ENCODE data around the gene CAPN15.

Gene CAPN15

DNA sequence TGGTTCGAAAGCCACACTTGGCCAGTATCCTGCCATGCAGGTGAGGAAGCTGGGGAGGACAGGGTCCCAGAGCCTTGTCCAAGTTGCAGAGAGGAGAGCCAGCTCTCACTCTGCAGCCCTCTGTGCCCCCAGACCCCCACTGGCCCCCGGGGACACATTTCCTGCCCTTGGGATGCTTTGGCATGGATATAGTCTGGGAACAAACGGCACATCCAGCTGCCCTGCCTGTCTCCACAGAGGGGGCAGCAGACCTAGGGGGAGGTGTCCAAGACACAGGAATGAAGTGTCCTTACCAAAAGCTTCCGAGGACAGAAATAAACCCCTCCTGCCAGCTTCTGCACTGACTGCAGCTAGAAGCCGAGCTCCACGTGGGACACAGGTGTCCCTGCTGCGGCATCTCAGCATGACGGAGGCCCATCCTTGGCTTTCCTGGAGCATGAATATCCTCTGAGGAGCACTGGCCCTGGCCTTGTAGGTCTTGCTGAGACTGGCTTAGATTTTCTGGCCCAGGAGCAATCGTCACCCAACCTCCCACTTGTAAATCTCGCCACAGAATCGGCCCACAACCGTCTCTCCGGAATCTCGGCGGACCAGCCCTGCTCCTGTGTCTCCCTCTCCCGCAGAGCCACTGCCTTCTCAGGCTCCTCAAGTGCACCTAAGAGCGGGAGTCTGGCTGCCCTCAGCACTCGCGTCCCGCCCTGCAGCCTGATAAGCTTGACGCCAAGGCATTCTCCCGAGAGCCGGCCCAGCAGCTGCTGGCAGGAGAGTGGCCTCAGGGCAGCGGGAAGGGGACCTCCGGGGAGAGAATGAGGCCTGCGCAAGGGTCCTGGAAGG is 1.1 kb upstream of the CAPN15 start:
- DNase-seq = no peak

DNA sequence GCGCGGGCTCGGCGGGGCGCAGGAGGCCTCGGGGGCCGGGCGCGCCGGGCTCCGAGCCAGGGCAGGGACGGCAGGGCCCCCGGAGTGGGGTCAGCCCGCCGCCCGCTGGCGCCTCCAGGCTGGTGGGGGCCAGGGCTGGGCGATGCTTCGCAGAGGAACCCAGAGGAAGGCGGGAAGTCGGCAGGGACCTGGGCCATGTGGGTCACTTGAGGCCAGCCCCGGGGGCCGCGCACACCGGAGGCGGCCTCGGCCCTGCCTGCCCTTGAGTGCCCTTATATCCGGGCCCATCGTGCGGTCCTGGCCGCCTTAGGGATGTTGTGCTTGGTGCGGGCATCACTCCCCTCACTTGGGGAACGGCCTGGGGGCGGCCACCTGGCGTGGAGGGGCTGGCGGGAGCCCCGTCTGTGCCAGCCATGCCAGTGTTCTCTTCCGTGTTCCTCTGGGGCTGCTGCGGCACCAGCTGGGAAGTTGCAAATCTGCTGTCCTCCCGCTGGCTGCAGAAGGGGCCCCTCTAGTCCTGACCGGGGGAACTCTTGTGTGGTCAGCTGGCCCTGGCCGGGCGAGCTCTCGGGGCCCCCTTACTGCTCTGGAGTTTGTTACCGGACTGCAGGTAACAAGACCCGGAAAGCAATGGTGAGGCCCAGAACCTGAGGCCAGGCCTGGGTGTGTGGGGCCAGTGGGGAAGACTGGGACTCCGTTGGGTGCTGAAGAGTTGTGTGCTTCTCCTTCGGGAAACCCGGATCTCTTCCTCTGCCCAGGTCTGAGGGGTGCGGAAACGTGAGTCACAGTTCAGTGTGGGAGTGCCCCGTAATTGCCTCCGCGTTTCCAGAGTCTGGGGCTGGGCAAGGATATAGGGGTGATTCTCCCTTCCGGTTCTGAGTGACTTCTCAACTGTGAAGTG is 849 bp downstream of the CAPN15 start:
- DNase-seq = no peak

DNA sequence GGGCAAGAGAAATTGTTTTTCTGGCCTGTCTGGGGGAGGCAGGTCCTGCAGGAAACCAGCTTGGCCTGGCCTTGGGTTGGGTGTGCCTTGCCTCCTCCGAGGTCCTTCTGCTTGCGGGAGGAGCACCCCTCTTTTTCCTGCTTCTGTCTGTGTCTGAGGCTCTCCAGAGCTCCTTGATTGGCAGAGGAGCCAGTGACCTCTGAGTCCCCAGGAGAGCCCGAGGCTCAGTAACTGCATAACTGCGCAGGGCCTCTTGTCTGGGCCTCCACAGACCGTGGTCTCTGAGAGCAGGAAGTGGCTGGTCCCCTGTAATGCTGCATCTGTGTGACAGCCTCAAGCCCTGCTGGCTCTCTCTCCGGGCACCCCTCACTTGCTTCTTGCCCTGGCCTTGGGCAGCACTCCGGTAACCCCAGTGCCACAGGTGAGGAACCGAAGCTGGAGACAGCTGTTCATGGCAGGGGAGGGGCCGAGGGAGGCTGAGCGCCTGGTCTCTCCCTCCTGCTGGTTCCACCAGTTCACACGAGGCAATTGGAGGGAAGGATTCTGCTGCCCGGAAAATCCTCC is 1.6 kb downstream of the CAPN15 start:
- no peak for DNase-seq

GRCh38 chr16:530111-530817 is 2.8 kb downstream of the CAPN15 start:
- DNase-seq = no peak

- DNase-seq = no peak
Observed at GRCh38 chr16:531494-532125, 4.1 kb downstream of the CAPN15 start.

GRCh38 chr16:533391-534123 is 6.0 kb downstream of the CAPN15 start:
- no peak for DNase-seq

DNA sequence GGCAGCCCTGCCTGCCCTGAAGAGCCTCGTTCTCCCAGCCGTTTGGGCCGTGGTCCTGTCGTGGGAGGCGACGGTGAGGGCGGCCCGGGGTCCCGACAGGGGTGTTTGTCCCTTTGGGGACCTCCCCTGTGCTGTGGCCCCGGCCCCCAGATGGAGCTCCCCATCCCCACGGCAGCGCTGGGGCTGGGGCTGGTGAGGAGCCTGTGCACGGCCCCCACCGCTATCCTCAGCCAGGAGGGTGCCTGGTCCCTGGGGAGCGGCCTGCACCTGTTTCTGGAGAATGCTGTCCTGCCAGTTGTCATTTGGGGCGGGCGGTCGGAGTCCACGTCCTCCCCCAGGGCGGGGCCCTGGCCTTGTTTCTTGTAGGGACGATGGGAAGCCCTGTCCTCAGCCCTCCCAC is 6.6 kb downstream of the CAPN15 start:
- DNase-seq = no peak

DNA sequence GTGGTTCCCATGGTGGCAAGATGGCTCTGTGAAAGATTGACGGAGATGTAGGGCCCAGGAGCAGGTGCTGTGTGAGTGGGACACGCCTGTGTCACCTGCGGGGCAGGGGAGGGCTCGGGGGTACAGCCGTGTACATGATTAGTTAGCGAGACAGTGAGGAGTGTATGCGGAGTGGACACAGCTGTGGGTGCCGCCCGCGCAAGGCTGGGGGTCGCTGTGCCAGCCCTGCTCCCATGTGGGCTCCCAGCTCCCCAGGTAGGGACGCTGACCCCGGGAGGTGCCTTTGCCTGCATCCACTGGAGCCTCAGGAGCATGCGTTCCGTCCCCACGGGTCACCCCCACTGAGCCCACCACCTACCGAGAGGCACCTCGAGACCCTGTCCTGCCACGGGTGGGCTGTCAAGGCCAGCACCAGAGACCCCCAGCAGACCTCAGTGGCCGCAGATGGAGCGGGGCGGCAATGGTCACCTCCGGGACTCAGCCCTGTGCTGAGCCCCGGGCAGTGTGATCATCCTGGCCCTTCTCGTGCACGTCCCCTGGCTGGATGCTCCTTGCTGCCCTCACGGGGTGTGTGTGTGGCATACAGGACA is 7.4 kb downstream of the CAPN15 start:
- no peak for DNase-seq

GRCh38 chr16:535446-536405 is 8.2 kb downstream of the CAPN15 start:
- DNase-seq = no peak

DNA sequence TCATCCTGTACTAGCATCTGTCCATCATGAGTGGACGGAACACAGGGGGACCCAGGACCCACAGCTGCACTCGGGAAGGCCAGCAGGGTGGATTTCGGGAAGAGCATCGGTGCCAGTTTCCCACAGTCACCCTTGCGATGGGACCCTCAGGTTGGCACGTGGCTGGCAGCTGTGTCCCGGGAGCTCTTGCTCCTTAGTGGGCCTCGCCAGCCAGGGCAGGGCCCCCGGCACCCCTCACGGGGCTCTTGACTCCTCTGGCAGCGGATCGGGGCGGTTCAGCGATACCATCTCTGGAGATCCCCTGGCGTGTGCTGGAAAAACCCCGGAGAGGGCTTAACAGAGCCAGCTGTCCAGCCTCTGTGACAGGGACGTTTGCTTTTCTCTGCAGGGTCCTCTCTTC is 9.2 kb downstream of the CAPN15 start:
- no peak for DNase-seq

DNA sequence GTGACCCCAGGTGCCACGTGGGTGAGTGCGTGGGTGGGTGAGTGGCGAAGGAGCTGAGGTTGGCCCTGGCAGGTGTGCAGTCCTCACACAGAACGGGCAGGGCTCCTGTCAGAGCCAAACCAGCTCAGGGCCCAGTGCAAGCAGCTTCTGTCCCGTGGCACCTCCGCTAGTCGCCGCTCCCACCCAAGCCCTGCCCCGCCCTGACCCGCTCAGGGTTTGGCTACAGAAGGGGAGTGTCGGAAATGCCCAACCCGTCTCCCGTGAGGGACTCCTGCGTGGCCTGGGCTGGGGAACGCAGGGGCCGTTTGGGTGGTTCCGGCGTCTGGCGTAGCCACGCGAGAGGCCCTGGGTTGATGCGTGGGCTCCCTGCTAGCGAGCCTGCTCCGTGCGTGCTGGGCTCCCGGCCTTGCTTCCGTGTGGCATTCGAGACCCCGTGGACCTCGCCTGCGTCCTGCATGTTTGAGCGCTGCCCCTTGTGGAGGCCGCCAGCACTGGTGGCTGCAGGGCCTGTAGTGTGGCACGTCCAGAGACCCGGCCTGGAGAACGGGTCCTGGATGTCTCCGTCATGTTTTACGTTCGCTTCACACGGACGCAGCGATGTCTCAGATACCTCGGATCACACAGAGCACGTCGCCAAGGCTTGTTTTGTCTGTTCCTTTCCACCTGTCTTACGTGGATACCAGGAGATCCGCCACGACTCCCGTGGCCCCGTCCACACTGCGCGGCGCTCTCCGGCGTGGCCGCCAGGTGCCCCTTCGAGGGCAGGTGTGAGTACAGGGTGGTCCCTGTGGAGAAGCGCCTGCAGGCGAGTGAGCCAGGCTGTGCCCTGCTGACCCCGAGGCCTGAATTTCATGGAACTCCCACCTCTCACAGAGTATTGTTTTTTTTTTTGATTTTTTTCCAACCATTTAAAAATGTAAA is 10.2 kb downstream of the CAPN15 start:
- no peak for DNase-seq

GRCh38 chr16:539901-540530 is 12.5 kb downstream of the CAPN15 start:
- no peak for DNase-seq

DNA sequence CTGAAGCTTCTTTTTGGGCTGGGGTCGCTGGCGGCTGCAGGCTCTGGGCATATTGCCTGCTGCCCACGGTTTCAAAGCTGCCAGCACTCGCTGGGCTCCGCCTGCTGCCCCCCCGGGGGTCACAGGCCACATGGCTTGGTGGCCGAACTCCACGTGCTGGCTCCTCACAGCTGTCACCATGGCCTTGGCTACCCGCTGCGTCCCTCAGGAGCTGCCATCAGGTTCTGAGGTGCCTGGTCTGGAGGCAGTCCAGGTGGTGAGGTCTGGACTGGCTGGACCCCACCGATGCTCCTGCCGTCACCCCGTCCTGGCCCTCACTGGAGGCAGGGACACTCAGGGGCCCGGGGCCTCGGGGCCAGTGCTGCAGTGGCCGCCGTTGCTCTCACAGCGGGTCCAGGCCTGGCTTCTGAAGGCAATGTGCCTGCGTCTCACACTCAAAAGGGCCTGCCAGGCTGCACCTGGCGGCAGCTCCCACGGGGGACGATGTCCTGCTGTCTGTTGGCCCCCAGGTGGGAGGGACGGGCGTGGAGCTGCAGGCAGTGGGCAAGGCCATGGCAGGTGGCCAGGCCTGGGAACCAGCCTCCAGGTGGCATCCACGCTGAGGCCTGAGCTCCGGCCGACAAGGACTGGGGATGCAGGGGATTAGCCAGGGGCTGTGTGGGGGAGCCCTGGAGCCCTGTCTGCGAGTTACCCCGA is 13.3 kb downstream of the CAPN15 start:
- DNase-seq = no peak

DNA sequence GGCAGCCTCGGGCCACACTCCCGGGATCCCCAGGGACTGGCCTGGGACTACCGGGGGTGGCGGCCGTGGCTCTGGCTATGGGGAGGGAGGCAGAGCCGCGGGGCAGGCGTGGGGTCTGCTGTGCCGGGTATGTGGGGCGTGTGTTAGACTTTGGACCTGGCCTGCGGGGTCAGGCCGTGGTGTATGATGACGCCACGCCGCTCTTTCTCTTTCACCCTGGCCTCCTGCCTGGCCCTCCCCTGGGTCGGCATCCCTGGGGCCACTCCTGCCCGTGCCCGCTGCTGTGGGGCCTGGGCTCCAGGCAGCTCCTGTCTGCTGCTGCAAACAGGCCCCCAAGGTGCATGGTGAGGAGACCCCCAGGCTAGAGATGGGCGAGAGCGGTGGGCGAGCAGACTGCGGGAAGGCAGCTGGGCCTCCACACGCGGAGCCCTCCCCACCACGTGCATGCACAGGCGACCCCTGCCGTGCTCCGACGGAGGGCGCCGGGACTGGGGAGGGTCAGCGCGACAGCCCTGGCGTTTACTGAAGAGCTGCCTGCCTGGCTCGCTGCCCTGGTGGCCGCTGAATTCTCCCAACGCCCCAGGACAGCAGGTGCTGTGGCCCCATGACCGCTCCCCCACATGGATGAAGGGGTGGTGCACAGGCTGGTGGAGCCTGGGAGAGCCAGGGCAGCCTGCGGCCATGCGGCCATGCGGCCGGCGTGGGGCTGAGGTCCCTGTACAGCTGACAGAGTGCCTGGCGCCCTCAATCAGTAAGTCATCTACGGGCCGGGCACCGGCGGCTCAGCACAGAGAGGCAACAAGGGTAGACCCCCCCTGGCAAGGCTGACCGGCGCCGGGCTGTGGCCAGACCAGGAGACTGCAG is 16.0 kb downstream of the CAPN15 start:
- no peak for DNase-seq

- no peak for DNase-seq
Observed at GRCh38 chr16:544517-544916, 17.0 kb downstream of the CAPN15 start.

DNA sequence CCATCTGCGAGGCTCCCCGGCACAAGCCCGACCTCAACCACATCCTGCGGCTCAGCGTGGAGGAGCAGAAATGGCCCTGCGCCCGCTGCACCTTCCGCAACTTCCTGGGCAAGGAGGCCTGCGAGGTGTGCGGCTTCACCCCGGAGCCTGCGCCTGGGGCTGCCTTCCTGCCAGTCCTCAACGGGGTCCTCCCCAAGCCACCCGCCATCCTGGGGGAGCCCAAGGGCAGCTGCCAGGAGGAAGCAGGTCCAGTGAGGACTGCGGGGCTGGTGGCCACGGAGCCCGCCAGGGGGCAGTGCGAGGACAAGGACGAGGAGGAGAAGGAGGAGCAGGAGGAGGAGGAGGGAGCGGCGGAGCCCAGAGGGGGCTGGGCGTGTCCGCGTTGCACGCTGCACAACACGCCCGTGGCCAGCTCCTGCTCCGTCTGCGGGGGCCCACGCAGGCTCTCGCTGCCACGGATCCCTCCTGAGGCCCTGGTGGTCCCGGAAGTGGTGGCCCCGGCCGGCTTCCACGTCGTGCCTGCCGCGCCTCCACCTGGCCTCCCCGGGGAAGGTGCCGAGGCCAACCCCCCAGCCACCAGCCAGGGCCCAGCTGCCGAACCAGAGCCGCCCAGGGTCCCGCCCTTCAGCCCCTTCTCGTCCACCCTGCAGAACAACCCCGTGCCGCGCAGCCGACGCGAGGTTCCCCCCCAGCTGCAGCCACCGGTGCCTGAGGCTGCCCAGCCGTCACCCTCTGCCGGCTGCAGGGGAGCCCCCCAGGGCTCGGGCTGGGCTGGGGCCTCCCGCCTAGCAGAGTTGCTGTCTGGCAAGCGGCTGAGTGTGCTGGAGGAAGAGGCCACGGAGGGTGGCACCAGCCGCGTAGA is 19.6 kb downstream of the CAPN15 start:
- DNase-seq = no peak
